ENCODE results near the gene ZNF609.
"Not testable (repeated sequence)": the region's sequence is repeated elsewhere in the genome, so short reads cannot be mapped to it uniquely, and the experiment has no call there.

The ZNF609 gene

GRCh38 chr15:64589435-64590084 is 129.2 kb downstream of the ZNF609 start:
- DNase-seq: no peak

DNA sequence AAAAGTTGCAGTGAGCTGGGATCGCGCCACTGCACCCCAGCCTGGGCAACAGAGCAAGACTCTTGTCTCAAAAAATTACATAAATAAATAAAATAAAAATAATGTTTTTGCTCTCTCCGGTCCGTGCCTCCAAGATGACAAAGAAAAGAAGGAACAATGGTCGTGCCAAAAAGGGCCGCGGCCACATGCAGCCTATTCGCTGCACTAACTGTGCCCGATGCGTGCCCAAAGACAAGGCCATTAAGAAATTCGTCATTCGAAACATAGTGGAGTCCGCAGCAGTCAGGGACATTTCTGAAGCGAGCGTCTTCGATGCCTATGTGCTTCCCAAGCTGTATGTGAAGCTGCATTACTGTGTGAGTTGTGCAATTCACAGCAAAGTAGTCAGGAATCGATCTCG is 132.5 kb downstream of the ZNF609 start:
- DNase-seq: not testable (repeated sequence)

GRCh38 chr15:64596701-64597476 is 136.5 kb downstream of the ZNF609 start:
- no peak for DNase-seq

DNA sequence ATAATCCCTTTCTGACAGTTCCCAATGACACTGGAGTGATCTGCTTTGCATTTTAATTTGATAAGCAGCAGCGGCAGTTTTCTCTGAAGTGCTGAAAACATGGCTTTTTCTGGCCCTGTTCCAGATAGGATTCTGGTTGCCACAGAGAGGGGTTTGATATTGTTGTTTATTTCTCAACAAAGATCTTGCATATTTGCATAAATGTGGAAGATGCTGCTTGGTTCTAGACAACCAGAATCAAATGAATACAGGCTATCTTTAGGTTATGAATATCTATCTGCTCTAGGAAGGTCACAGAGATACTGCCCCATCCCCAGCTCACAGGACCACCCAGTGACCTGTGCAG is 137.1 kb downstream of the ZNF609 start:
- no peak for DNase-seq

DNA sequence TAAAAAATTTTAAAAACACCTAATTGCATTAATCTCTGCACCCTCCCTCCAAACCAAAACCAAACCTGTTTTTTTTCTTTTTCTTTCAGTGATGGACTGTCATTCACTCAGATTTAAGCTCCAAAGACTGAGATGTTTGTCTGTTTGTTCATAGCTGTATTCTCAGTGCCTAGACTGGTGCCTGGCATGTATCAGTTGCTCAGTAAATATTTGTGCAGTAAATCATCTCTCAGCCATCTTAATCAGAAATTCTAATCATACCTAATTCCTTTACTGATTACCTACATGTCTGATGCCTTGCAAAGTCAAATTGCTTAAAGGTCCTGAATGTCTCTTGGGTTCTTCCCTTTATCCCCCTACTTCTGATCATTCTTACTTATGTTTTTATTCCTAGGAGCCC is 138.8 kb downstream of the ZNF609 start:
- no peak for DNase-seq

- no peak for DNase-seq
Measured at GRCh38 chr15:64599716-64600115, 139.3 kb downstream of the ZNF609 start.

GRCh38 chr15:64600794-64601193 is 140.4 kb downstream of the ZNF609 start:
- no peak for DNase-seq

- no peak for DNase-seq
Measured at GRCh38 chr15:64604319-64604718, 143.9 kb downstream of the ZNF609 start.

GRCh38 chr15:64607416-64607815 is 147.0 kb downstream of the ZNF609 start:
- not testable (repeated sequence) for DNase-seq

DNA sequence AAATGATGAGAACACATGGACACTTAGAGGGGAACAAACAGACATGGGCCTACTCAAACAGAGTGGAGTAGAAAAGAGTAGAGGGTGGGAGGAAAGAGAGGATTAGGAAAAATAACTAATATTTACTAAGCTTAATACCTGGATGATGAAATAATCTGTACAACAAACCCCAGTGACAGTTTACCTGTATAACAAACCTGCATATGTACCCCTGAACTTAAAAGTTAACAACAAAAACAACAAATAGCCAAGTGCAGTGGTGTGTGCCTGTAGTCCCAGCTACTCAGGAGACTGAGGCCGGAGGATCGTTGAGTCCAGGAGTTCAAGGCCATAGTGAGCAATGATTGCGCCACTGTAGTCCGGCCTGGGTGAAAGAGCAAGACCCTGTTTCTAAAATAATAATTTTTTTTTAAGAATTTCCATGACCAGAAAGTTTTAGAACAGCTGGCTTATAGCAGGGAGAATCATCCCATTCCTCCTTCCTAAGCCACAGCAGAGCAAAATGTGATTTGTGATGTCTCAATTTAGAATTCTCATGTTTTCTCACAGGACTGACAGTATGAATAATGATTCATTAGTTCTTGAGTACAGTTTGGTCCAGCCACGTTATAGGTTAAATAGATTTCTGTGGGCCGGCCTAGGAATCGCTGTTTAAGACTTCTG is 150.0 kb downstream of the ZNF609 start:
- no peak for DNase-seq

DNA sequence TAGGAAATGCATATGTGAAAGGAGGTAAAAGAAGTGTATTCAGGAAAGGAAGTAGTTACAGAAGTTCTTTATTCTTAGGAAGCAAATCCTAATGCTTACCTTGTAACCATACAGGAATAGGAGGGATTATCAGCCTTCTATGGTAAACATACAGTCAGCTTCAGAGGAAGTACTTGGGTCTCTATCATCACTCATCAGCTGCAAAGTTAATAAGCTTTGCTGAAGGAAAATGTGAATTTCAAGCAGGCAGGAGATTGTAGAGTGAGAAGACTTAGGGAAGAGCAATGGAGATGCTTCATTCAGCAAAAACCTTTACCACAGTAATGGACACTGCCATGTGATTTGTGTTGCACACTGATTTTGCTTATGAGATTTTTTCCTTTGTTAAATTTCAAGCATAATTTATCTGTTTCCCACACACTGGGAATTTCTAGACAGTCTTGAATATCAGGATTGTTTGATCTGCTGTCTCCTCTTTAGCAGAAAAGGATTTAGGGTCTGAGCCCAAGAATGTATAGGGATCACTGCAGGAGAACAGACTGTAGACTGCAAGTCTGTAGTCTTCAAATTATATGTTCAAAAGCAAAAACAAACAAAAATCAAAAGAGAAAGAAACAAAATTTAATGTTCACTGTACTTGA is 150.8 kb downstream of the ZNF609 start:
- no peak for DNase-seq

DNA sequence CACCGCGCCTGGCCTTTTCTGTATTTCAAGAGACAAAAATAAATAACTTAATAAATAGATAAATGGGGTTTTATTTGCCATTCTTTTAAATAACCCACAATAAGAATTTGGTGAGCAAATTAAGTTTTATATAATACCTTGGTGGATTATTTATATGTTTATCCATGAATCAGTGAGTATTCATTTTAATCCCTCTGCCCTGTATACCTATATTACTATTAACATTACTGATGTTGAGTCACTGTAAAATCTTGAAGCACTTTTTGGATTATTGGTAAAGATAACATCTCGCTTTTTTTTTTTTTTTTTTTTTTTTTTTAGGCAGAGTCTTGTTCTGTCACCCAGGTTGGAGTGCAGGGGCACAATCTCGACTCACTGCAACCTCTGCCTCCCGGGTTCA is 154.1 kb downstream of the ZNF609 start:
- DNase-seq: no peak

DNA sequence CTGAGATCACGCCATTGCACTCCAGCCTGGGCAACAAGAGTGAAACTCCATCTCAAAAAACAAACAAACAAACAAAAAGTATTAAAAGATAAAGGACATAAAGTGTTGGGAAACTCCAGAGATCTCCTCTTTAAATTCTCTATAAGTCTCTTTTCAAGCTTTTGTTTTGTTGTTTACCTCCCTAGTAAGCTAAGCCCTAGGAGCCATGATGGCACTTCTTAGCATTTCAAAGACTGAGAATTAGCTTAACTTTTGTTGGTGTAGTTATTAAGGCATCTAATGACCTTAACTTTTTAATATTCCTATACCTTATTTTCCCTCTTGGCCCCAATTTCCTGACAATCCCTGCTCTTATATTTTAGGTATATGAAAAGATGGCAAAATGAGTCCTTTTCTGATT is 157.3 kb downstream of the ZNF609 start:
- DNase-seq: no peak

DNA sequence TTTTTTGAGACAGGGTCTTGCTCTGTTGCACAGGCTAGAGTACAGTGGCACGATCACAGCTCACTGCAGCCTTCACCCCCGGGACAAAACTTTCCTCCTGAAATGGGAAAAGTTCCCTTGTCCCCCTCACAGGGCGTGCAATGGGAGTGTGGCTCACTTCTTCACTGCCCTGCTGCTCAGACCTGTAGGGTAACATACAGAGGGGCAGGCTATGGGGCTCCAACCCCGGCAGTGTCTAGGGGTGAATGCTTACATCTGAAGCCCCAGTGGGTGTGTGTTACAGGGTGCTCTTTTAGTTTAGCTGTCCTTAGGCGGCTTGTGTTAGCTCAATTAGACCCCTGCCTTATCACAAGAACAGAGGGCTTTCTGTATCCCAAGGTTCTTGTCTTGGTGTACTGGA is 157.8 kb downstream of the ZNF609 start:
- DNase-seq: no peak

GRCh38 chr15:64618540-64618939 is 158.2 kb downstream of the ZNF609 start:
- DNase-seq: no peak

- DNase-seq: no peak
Measured at GRCh38 chr15:64619880-64620839, 159.8 kb downstream of the ZNF609 start.

GRCh38 chr15:64621056-64621455 is 160.7 kb downstream of the ZNF609 start:
- DNase-seq: no peak

DNA sequence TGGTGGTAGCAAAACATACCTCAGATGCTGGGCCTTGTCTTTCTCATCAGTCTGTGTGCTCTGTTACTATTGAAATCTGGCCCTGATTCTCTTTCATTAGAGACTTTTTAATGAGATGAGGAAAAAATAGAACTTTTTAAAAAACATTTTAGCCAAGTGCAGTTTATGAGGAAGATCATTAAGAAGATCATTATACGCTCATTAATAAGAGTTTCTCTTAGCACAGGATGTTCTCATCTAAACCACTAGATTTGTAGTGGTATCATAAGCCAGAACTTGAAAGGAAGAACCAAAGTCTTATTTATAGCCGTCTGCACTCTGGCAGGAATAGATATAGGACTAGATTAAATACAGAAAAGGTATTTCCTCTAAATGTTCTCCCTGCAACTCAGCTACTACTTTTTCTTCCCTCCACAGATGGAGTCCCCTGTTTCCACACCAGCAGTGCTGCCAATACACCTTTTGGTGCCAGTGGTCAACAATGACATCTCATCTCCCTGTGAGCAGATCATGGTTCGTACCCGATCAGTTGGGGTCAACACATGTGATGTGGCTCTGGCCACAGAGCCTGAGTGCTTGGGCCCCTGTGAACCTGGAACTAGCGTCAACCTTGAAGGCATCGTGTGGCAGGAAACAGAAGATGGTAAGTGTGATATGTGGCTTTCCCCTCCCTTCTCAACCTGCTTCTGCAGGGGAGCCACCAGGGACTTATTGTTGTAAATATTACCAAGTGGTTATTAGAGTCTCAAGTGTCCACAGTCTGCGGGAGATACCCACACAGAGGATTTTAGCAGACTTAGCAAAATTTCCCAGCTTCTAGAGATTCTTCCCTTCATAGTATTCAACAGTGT is 162.3 kb downstream of the ZNF609 start:
- peak; percentile 22 for DNase-seq

DNA sequence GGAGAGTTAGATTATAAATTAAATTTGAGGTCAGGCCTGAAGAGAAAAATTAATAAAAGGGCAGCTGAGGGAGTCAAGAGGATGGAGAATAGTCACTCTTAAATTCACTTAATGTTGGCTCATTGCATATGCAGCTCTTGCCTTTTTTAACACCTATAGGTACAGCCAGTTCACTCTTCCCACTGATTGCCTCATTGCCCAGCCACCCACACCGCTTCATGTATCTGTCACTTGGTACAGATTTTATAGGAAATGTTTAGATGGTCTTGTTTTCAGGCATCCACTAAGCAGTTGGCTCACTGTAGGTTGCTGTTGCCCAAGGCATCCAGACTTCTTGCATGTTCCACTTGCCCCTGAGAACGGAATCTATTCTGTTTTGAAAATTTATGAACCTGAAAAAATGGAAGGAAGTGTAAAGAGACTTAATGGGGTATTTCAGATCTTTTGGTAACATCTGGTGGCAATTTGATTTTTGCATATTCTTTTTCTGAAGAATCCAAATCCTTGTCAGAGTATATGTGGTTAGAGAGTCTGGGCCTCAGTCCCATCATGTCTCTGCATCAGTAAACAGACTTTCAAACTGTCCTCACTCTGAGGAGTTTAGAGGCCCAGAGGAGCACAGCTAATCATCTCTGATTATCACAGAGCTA is 163.1 kb downstream of the ZNF609 start:
- DNase-seq: no peak

GRCh38 chr15:64624242-64624641 is 163.9 kb downstream of the ZNF609 start:
- no peak for DNase-seq

DNA sequence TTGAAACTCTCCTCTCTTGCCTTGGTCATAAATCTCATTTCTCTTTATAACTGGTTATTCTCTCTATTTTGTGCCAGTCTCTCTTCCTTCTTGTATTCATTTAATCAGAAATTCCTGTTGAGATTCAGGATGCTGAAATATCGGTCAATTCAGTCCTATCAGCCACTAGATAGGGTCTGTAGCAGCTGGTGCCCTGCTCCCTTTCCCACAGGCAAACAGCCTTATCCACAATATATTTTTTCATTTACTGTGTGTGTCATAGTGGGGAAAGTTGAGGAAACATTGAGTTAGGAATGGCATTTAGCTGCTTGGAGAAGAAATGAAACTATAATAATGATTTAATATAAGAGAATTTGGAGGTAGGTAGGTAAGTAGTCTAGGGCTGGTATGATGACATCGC is 168.7 kb downstream of the ZNF609 start:
- DNase-seq: no peak

Measured in T-helper 9 cell (primary cell).